MM.1S (cell line): ENCODE measurements around the gene SPATA13.
"Not testable (repeated sequence)": the region's sequence is repeated elsewhere in the genome, so short reads cannot be mapped to it uniquely, and the experiment has no call there.

Source experiments
- DNase-seq: peaks from one replicate; pipeline ENCODE4 v3.0.0-alpha.2; 2015
- H2AFZ ChIP-seq: fragments of 300-600 bp; sonication (generic); 2 replicates; pipeline ENCODE4 v1.6.0; 2016; ENCODE audit warnings: antibody characterized with exemption, low read length
- H3F3A ChIP-seq: fragments of 300-600 bp; sonication (generic); 2 replicates; pipeline ENCODE4 v1.6.1; 2016; ENCODE audit warnings: mild to moderate bottlenecking, antibody characterized with exemption, low read length, moderate library complexity, mixed read lengths; ENCODE audit not compliant: insufficient read depth
- H3K27ac ChIP-seq: fragments of 300-600 bp; sonication (generic); 2 replicates; pipeline ENCODE4 v1.5.1; 2016; ENCODE audit warnings: mild to moderate bottlenecking, low read length
- H3K27me3 ChIP-seq: fragments of 300-600 bp; sonication (generic); replicated peaks from 2 replicates; pipeline ENCODE4 v1.6.0; 2016; ENCODE audit warnings: low read length; ENCODE audit not compliant: insufficient read depth
- H3K36me3 ChIP-seq: fragments of 300-600 bp; sonication (generic); replicated peaks from 2 replicates; pipeline ENCODE4 v1.6.1; 2016; ENCODE audit warnings: mild to moderate bottlenecking, low read length, mixed read lengths; ENCODE audit not compliant: insufficient read depth
- H3K4me1 ChIP-seq: fragments of 300-600 bp; sonication (generic); 2 replicates; pipeline ENCODE4 v1.6.1; 2016; ENCODE audit warnings: low read length, mixed read lengths
- H3K4me2 ChIP-seq: fragments of 300-600 bp; sonication (generic); 2 replicates; pipeline ENCODE4 v1.6.0; 2016; ENCODE audit warnings: low read depth, low read length
- H3K4me3 ChIP-seq: fragments of 300-600 bp; sonication (generic); 2 replicates; pipeline ENCODE4 v1.5.1; 2016; ENCODE audit warnings: low read length, mixed read lengths
- H3K79me2 ChIP-seq: fragments of 300-600 bp; sonication (generic); 2 replicates; pipeline ENCODE4 v1.6.1; 2016; ENCODE audit warnings: mixed run types, low read length, mixed read lengths
- H3K9ac ChIP-seq: fragments of 300-600 bp; sonication (generic); 2 replicates; pipeline ENCODE4 v1.6.1; 2016; ENCODE audit warnings: low read length, mixed read lengths
- H3K9me2 ChIP-seq: fragments of 300-600 bp; sonication (generic); replicated peaks from 2 replicates; pipeline ENCODE4 v1.6.1; 2016; ENCODE audit warnings: mild to moderate bottlenecking, low read length, mixed read lengths; ENCODE audit not compliant: insufficient read depth
- H3K9me3 ChIP-seq: fragments of 300-600 bp; sonication (generic); replicated peaks from 2 replicates; pipeline ENCODE4 v1.6.1; 2016; ENCODE audit warnings: mild to moderate bottlenecking, low read length, mixed read lengths; ENCODE audit not compliant: insufficient read depth
- H4K20me1 ChIP-seq: fragments of 300-600 bp; sonication (generic); 2 replicates; pipeline ENCODE4 v1.6.1; 2016; ENCODE audit warnings: mild to moderate bottlenecking, low read length, moderate library complexity, mixed read lengths; ENCODE audit not compliant: insufficient read depth
- EZH2 ChIP-seq: fragments of 300-600 bp; sonication (generic); optimal IDR thresholded peaks from 2 replicates; pipeline ENCODE3; 2017; ENCODE audit warnings: low read depth, mild to moderate bottlenecking, antibody characterized with exemption, low read length, mixed read lengths
- EZH2phosphoT487 ChIP-seq: fragments of 300-600 bp; sonication (generic); IDR thresholded peaks from 2 replicates; pipeline ENCODE4 v1.6.1; 2018; ENCODE audit warnings: antibody characterized with exemption, low read length
- TF ChIP-seq, protein P1 (sequence below): fragments of 300-600 bp; sonication (generic); IDR thresholded peaks from 2 replicates; pipeline ENCODE4 v1.5.1; 2016; ENCODE audit warnings: antibody characterized with exemption, low read length, mixed read lengths

The SPATA13 gene

GRCh38 chr13:24116131-24116530, 44.4 kb upstream of the SPATA13 start:
- no peak overlapping the region for H3K4me3 ChIP-seq
- no peaks in the 10 kb centered on the region for H3K9me3 ChIP-seq
- H3F3A ChIP-seq: no peaks in the 10 kb centered on the region
- H3K4me2 ChIP-seq: no peak overlapping the region
- H2AFZ ChIP-seq: no peak overlapping the region
- H3K4me1 ChIP-seq: no peaks in the 10 kb centered on the region
- H3K27ac ChIP-seq: no peak overlapping the region
- DNase-seq: no peak
- no peaks in the 10 kb centered on the region for H3K79me2 ChIP-seq
- no peak overlapping the region for H3K9ac ChIP-seq
- H4K20me1 ChIP-seq: no peaks in the 10 kb centered on the region
- H3K27me3 ChIP-seq: no peaks in the 10 kb centered on the region
- H3K9me2 ChIP-seq: no peaks in the 10 kb centered on the region
- no peaks in the 10 kb centered on the region for H3K36me3 ChIP-seq
- no peak for TF ChIP-seq EZH2phosphoT487
- no peak for TF ChIP-seq EZH2
- TF ChIP-seq, protein P1, sequence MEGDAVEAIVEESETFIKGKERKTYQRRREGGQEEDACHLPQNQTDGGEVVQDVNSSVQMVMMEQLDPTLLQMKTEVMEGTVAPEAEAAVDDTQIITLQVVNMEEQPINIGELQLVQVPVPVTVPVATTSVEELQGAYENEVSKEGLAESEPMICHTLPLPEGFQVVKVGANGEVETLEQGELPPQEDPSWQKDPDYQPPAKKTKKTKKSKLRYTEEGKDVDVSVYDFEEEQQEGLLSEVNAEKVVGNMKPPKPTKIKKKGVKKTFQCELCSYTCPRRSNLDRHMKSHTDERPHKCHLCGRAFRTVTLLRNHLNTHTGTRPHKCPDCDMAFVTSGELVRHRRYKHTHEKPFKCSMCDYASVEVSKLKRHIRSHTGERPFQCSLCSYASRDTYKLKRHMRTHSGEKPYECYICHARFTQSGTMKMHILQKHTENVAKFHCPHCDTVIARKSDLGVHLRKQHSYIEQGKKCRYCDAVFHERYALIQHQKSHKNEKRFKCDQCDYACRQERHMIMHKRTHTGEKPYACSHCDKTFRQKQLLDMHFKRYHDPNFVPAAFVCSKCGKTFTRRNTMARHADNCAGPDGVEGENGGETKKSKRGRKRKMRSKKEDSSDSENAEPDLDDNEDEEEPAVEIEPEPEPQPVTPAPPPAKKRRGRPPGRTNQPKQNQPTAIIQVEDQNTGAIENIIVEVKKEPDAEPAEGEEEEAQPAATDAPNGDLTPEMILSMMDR: no peak

DNA sequence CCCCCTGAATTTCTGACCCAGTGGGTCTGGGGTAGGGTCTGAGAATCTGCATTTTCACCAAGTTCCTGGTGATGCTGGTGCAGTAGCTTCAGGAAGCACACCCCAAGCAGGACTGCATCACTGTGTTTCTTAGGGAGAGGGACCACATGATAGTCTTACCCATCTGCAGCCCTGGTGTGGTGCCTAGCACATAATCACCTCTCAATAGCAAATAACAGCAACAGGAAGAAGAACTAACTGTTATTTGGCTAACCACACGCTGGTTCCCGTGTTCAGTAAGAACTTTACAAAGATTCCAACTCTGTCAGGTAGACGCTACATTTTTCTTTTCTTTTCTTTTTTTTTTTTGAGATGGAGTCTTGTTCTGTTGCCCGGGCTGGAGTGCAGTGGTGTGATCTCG, 41.9 kb upstream of the SPATA13 start:
- no peak overlapping the region for H2AFZ ChIP-seq

GRCh38 chr13:24119626-24120508, 40.7 kb upstream of the SPATA13 start:
- H2AFZ ChIP-seq: no peak overlapping the region
- no peak overlapping the region for H3K27ac ChIP-seq
- no peaks in the 10 kb centered on the region for H4K20me1 ChIP-seq
- H3K36me3 ChIP-seq: no peaks in the 10 kb centered on the region
- H3K4me1 ChIP-seq: no peaks in the 10 kb centered on the region
- H3K4me2 ChIP-seq: no peak overlapping the region
- no peaks in the 10 kb centered on the region for H3K27me3 ChIP-seq
- no peak overlapping the region for H3K4me3 ChIP-seq
- no peaks in the 10 kb centered on the region for H3K9me3 ChIP-seq
- no peaks in the 10 kb centered on the region for H3F3A ChIP-seq
- no peaks in the 10 kb centered on the region for H3K79me2 ChIP-seq
- TF ChIP-seq EZH2 (no peak), EZH2phosphoT487 (no peak)
- TF ChIP-seq, protein P1: no peak
- no peak for DNase-seq
- H3K9ac ChIP-seq: no peak overlapping the region
- no peaks in the 10 kb centered on the region for H3K9me2 ChIP-seq

More for the DNA sequence above, 41.9 kb upstream of the SPATA13 start:
- Histone ChIP-seq H3K27me3 (no peaks in the 10 kb centered on the region), H3K4me2 (no peak overlapping the region), H3F3A (no peaks in the 10 kb centered on the region), H3K27ac (no peak overlapping the region), H3K4me3 (no peak overlapping the region), H3K36me3 (no peaks in the 10 kb centered on the region), H3K9me2 (no peaks in the 10 kb centered on the region), H3K9me3 (no peaks in the 10 kb centered on the region), H4K20me1 (no peaks in the 10 kb centered on the region), H3K79me2 (no peaks in the 10 kb centered on the region), H3K9ac (no peak overlapping the region), H3K4me1 (no peaks in the 10 kb centered on the region)
- TF ChIP-seq EZH2phosphoT487: no peak
- TF ChIP-seq, protein P1: no peak
- no peak for TF ChIP-seq EZH2
- DNase-seq: no peak

- not testable (repeated sequence) for H3K4me1 ChIP-seq
Measured at GRCh38 chr13:24122045-24122444, 38.5 kb upstream of the SPATA13 start.

More at GRCh38 chr13:24122045-24122444, 38.5 kb upstream of the SPATA13 start:
- not testable (repeated sequence) for H3K9me2 ChIP-seq, H3K9me3 ChIP-seq, H3K9ac ChIP-seq, H3K4me2 ChIP-seq, H4K20me1 ChIP-seq, H3K4me3 ChIP-seq, H3K27me3 ChIP-seq, H3K36me3 ChIP-seq, DNase-seq, H2AFZ ChIP-seq, H3K79me2 ChIP-seq, H3K27ac ChIP-seq, H3F3A ChIP-seq
